ENCODE measurements around the gene SLC23A2. TPM values are rescaled to one million over a fixed set of nuclear protein-coding genes. Genes with fewer than 3 reads are reported as not detected.

SLC23A2 gene
- total RNA-seq, 1 donor from 2014 or later: 28.5 TPM

- Mint-ChIP-seq H3K4me3 (no peak overlapping the region), H3K9me3 (no peaks in the 10 kb centered on the region), H3K27me3 (ENCODE audit: insufficient read depth) (no peaks in the 10 kb centered on the region), H3K4me1 (ENCODE audit: low read depth) (peaks cover 10% of the 10 kb centered on the region), H3K27ac (no peak overlapping the region), H3K36me3 (ENCODE audit: low read depth) (peaks cover 9% of the 10 kb centered on the region)
- intact Hi-C loops (cut with micrococcal nuclease): no loop called here
- no peak for DNase-seq (ENCODE audit: low spot score)
Observed at GRCh38 chr20:4916971-4917881, 84.1 kb downstream of the SLC23A2 start.

- no peaks in the 10 kb centered on the region for H3K27me3 Mint-ChIP-seq (ENCODE audit: insufficient read depth)
- H3K4me1 Mint-ChIP-seq (ENCODE audit: low read depth): peaks cover 13% of the 10 kb centered on the region
- peaks cover 5% of the 10 kb centered on the region for H3K36me3 Mint-ChIP-seq (ENCODE audit: low read depth)
- H3K4me3 Mint-ChIP-seq: no peak overlapping the region
- no peak overlapping the region for H3K27ac Mint-ChIP-seq
- H3K9me3 Mint-ChIP-seq: no peaks in the 10 kb centered on the region
- no peak for DNase-seq (ENCODE audit: low spot score)
- intact Hi-C loops (cut with micrococcal nuclease): no loop called here
Observed at GRCh38 chr20:4913147-4913546, 88.2 kb downstream of the SLC23A2 start.

DNA sequence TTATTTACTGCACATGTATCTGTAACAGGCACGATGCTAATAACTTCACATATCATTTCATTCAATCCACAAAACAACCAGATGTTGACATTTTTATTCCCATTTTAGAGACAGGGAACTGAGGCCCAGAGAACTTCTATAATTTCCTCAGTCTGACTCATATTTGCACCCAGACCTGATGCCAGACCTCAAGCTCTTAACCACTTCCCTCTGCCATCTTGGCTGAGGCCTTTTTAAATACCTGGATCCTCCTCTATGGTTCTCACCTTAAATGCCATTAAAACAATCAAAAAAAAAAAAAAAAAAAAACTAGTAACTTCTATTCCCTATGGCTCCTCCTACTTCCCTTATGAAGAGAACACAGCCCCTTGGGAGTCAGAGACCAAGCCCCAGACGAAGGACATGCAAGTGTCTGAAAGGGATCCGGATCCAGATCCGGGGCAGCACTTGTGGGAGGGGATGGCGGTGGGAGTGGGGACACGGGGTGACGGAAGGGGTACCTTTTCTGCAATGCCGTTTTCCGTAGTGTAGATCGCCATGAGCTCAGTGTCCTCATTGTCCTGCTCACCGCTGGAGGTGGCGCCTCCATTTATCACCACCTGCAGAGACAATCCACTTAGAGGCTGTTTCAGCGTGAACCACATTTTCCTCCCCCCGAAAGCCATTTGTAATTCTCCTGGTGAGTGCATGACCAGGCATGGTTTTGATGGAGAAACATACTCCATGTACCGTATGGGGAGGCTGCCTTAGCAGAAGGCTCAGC lies 88.7 kb downstream of the SLC23A2 start:
- Mint-ChIP-seq H3K27ac (no peak overlapping the region), H3K4me3 (no peak overlapping the region), H3K36me3 (ENCODE audit: low read depth) (peaks cover 8% of the 10 kb centered on the region), H3K27me3 (ENCODE audit: insufficient read depth) (no peaks in the 10 kb centered on the region), H3K9me3 (no peaks in the 10 kb centered on the region), H3K4me1 (ENCODE audit: low read depth) (peaks cover 13% of the 10 kb centered on the region)
- intact Hi-C loops (cut with micrococcal nuclease): no loop called here
- DNase-seq (ENCODE audit: low spot score): no peak

GRCh38 chr20:4910951-4911350 lies 90.4 kb downstream of the SLC23A2 start:
- DNase-seq (ENCODE audit: low spot score): no peak
- Mint-ChIP-seq H3K36me3 (ENCODE audit: low read depth) (peaks cover 11% of the 10 kb centered on the region), H3K4me1 (ENCODE audit: low read depth) (peaks cover 13% of the 10 kb centered on the region), H3K27ac (no peak overlapping the region), H3K4me3 (no peak overlapping the region), H3K9me3 (no peaks in the 10 kb centered on the region), H3K27me3 (ENCODE audit: insufficient read depth) (no peaks in the 10 kb centered on the region)
- intact Hi-C loops (cut with micrococcal nuclease): no loop called here

DNA sequence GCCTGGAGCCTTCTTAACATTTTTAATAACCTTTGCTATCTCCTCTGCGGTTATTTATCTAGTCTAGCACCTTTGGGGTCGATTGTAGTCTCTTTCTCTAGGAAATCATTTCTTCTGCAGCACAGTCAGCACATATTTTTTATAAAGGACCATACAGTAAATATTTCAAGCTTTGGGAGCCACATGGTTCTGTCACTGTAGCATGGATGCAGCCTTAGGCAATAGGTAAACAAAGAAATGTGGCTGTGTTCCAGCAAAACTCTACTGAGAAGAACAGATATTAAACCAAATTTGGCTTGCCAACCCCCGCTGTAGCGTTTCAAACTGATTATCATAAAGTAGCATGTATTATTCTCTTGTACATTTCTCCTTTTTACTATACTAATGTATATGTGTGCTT lies 95.7 kb downstream of the SLC23A2 start:
- H3K4me3 Mint-ChIP-seq: no peak overlapping the region
- no peaks in the 10 kb centered on the region for H3K27me3 Mint-ChIP-seq (ENCODE audit: insufficient read depth)
- H3K27ac Mint-ChIP-seq: no peak overlapping the region
- no peak for DNase-seq (ENCODE audit: low spot score)
- H3K9me3 Mint-ChIP-seq: no peaks in the 10 kb centered on the region
- peaks cover 23% of the 10 kb centered on the region for H3K36me3 Mint-ChIP-seq (ENCODE audit: low read depth)
- peaks cover 11% of the 10 kb centered on the region for H3K4me1 Mint-ChIP-seq (ENCODE audit: low read depth)
- intact Hi-C loops (cut with micrococcal nuclease): no loop called here

DNA sequence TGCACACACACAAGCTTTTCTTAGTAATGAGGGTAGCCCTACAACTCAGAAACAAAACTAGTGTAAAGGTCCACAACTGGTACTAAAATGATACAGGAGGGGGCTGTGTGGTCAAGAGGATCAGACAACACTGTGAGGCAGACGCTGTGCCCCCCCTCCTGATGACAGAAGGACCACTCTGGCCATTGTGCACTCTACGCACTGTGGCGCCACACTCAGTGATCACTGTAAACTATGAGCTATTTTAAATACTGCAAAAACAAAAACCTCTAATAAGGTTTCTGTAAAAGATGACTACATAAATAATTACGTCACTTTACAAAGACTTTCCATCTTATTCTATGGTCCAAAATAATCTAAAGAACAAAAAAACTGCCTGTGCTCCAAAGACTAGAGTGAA lies 96.1 kb downstream of the SLC23A2 start:
- intact Hi-C loops (cut with micrococcal nuclease): no loop called here
- DNase-seq (ENCODE audit: low spot score): no peak
- H3K27ac Mint-ChIP-seq: no peak overlapping the region
- no peaks in the 10 kb centered on the region for H3K27me3 Mint-ChIP-seq (ENCODE audit: insufficient read depth)
- H3K4me1 Mint-ChIP-seq (ENCODE audit: low read depth): peaks cover 12% of the 10 kb centered on the region
- H3K9me3 Mint-ChIP-seq: no peaks in the 10 kb centered on the region
- H3K4me3 Mint-ChIP-seq: no peak overlapping the region
- H3K36me3 Mint-ChIP-seq (ENCODE audit: low read depth): peaks cover 24% of the 10 kb centered on the region

- Mint-ChIP-seq H3K4me1 (ENCODE audit: low read depth) (peaks cover 12% of the 10 kb centered on the region), H3K36me3 (ENCODE audit: low read depth) (peaks cover 23% of the 10 kb centered on the region), H3K27me3 (ENCODE audit: insufficient read depth) (no peaks in the 10 kb centered on the region), H3K9me3 (no peaks in the 10 kb centered on the region), H3K4me3 (no peak overlapping the region), H3K27ac (no peak overlapping the region)
- no peak for DNase-seq (ENCODE audit: low spot score)
- intact Hi-C loops (cut with micrococcal nuclease): no loop called here
Observed at GRCh38 chr20:4904127-4904860, 97.0 kb downstream of the SLC23A2 start.

GRCh38 chr20:4902788-4903187 lies 98.5 kb downstream of the SLC23A2 start:
- no peaks in the 10 kb centered on the region for H3K27me3 Mint-ChIP-seq (ENCODE audit: insufficient read depth)
- no peaks in the 10 kb centered on the region for H3K9me3 Mint-ChIP-seq
- H3K36me3 Mint-ChIP-seq (ENCODE audit: low read depth): peaks cover 27% of the 10 kb centered on the region
- no peak overlapping the region for H3K4me3 Mint-ChIP-seq
- no peak overlapping the region for H3K27ac Mint-ChIP-seq
- DNase-seq (ENCODE audit: low spot score): no peak
- intact Hi-C loops (cut with micrococcal nuclease): no loop called here
- peaks cover 12% of the 10 kb centered on the region for H3K4me1 Mint-ChIP-seq (ENCODE audit: low read depth)

DNA sequence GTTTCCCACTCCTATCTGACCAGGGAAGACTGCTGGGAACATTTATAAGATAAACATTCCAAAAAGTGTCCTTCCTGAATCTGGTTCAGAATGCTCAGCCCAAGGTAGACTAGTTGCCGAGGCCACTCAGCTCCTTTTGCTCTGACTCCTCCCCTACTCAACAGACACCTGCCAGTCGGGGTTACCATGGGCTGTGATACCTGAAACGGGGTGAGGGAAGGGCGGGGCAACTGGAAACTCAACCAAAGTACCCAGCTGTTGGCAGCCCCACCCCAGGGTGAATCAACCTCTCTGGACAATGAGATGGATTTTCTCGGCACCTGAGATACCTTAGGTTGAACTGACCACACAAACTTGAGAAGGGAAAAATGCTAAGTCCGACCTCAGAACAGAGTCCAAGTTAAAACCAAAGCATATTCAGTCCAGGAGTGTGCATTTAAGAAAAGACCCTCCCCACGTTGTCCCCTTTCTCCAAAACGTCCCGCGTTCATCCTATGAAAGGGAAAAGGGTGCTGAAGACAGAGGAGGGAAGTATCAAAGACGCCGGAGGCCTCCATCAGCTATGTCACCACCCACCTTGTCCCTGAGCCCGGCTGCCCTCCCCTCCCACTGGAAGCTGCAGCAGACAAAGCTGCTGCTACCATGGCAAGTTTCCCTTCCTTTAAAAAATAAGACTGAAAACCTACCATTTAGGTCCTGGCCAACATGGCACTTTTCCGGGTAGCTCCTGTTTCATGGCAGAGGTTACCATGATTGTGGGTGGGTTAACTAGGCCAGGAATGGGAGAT lies 100.1 kb downstream of the SLC23A2 start:
- H3K9me3 Mint-ChIP-seq: no peaks in the 10 kb centered on the region

GRCh38 chr20:4898282-4899244 lies 102.7 kb downstream of the SLC23A2 start:
- Mint-ChIP-seq H3K36me3 (ENCODE audit: low read depth) (peaks cover 14% of the 10 kb centered on the region), H3K9me3 (no peaks in the 10 kb centered on the region), H3K27ac (peak overlapping the region; percentile 4), H3K4me3 (no peak overlapping the region), H3K4me1 (ENCODE audit: low read depth) (peaks cover 9% of the 10 kb centered on the region), H3K27me3 (ENCODE audit: insufficient read depth) (no peaks in the 10 kb centered on the region)
- no peak for DNase-seq (ENCODE audit: low spot score)
- intact Hi-C loops (cut with micrococcal nuclease): no loop called here

More for the DNA sequence above, 100.1 kb downstream of the SLC23A2 start:
- Mint-ChIP-seq H3K36me3 (ENCODE audit: low read depth) (peaks cover 22% of the 10 kb centered on the region), H3K4me3 (no peak overlapping the region), H3K4me1 (ENCODE audit: low read depth) (peaks cover 12% of the 10 kb centered on the region), H3K27ac (no peak overlapping the region), H3K27me3 (ENCODE audit: insufficient read depth) (no peaks in the 10 kb centered on the region)
- DNase-seq (ENCODE audit: low spot score): no peak
- intact Hi-C loops (cut with micrococcal nuclease): no loop called here

DNA sequence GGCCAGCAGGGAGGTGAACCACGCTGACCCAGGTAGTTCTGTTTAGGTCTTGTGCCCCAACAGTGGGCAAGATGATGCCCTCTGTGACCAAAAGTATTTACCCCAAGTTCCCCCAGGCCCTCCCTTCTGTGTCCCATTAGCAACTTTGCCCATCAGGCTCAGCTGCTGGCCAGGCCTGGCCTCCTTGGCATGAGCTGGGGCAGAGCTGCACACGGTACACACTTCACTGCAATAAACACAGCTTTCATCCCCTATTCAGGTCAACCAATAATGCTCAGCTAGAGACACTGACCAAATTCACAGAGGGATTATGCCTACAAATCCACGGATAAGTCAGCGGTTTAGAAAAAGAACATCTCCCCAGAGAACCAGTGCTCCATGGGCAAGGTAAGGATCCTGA lies 103.7 kb downstream of the SLC23A2 start:
- no peak for DNase-seq (ENCODE audit: low spot score)
- H3K4me1 Mint-ChIP-seq (ENCODE audit: low read depth): peaks cover 5% of the 10 kb centered on the region
- intact Hi-C loops (cut with micrococcal nuclease): no loop called here
- peaks cover 14% of the 10 kb centered on the region for H3K36me3 Mint-ChIP-seq (ENCODE audit: low read depth)
- H3K9me3 Mint-ChIP-seq: no peaks in the 10 kb centered on the region
- H3K4me3 Mint-ChIP-seq: no peak overlapping the region
- no peak overlapping the region for H3K27ac Mint-ChIP-seq
- H3K27me3 Mint-ChIP-seq (ENCODE audit: insufficient read depth): no peaks in the 10 kb centered on the region
